IPS-15b (cell line): ENCODE data around the gene SNX3.

ENCODE experiments used
- H3K27me3 ChIP-seq: one replicate; pipeline ENCODE4 v1.6.1; 2013; ENCODE audit warnings: low read length; ENCODE audit not compliant: control insufficient read depth, insufficient read depth
- H3K36me3 ChIP-seq: one replicate; pipeline ENCODE4 v1.6.1; 2013; ENCODE audit warnings: low read length; ENCODE audit not compliant: control insufficient read depth, insufficient read depth
- H3K4me1 ChIP-seq: one replicate; pipeline ENCODE4 v1.6.1; 2013; ENCODE audit warnings: mild to moderate bottlenecking, low read length; ENCODE audit not compliant: control insufficient read depth, insufficient read depth
- H3K4me3 ChIP-seq: one replicate; pipeline ENCODE4 v1.5.1; 2013; ENCODE audit warnings: low read depth, low read length
- H3K9ac ChIP-seq: one replicate; pipeline ENCODE4 v1.6.1; 2013; ENCODE audit warnings: low read depth, mild to moderate bottlenecking, low read length
- H3K9me3 ChIP-seq: one replicate; pipeline ENCODE4 v1.6.1; 2013; ENCODE audit warnings: mild to moderate bottlenecking, low read length; ENCODE audit not compliant: control insufficient read depth, insufficient read depth

Gene SNX3

DNA sequence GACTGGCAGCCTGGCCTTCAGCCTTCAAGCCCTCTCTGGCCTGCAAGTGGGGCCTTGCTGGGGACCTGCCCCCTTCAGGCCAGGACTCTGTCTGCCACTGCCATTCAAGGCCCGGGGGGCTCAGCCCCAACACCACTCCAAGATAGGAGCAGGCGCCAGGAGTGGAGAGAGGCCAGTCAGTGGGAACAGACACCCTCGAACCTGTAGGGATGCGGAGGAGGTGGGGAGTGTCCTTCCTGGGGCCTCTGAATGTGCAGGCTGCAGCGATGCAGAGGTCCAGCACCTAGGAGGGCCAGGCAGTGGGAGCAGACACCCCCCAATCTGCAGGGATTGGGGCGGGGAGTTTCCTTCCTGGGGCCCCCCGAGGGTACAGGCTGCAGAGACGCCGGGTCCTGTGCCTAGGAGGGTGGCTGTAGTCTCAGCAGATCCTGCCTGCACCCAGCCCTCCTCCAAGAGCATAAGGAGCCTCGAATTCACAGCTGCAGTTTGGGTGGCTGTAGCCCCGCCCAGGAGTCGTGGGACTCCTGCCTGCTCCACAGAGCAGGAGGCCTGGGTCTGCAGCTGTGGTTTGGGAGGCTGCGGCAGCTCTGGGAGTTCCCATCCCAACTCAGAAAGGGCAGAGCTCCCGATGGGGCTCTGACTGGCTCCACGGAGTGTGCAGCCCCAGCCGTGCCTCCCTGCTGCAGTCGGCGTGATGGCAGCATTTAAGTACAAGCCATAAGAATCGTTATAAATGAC lies 61.9 kb downstream of the SNX3 start:
- H3K9me3 ChIP-seq = no peaks in the 10 kb centered on the region
- no peaks in the 10 kb centered on the region for H3K36me3 ChIP-seq
- no peaks in the 10 kb centered on the region for H3K27me3 ChIP-seq
- no peak overlapping the region for H3K9ac ChIP-seq
- no peaks in the 10 kb centered on the region for H3K4me1 ChIP-seq
- no peak overlapping the region for H3K4me3 ChIP-seq

DNA sequence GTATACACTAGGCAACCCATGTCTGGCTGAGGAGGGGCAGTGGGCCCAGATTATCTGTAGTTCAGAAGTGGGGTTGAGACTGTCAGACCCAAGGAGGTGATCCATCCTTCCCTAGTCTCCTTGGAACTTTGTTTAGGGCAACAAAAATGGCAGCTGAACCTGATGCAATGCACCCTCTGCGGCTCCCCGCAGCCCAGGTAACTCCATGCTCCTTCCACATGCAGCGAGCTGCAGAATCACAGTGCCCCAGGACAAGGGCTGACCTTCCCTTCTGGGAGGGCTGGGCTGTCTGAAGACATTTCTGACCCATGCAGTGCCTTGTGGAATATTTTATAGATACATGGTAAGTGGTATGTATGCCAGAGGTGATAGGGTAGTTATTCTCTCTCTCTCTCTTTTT lies 65.6 kb downstream of the SNX3 start:
- H3K9ac ChIP-seq = no peak overlapping the region
- no peaks in the 10 kb centered on the region for H3K9me3 ChIP-seq
- no peaks in the 10 kb centered on the region for H3K36me3 ChIP-seq
- H3K27me3 ChIP-seq = no peaks in the 10 kb centered on the region
- no peaks in the 10 kb centered on the region for H3K4me1 ChIP-seq
- no peak overlapping the region for H3K4me3 ChIP-seq

DNA sequence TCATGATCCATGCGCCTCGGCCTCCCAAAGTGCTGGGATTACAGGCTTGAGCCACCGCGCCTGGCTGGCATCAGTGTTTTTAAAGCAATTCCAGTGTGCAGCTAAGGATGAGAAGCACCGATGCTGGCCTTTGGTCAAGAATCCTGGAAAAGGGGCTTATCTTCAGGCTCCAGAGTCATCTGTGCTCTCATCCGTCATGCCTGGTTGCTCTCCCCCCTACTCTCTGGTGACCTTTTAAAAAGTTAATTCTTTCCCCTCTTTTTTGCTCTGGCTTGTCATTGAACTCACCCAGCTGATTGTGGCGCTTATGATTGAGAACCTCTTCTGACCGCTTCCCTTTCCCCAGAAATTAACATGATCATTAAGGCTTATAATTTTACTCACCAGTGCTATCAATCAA lies 66.3 kb downstream of the SNX3 start:
- Histone ChIP-seq H3K4me1 (no peaks in the 10 kb centered on the region), H3K36me3 (no peaks in the 10 kb centered on the region), H3K9me3 (no peaks in the 10 kb centered on the region), H3K4me3 (no peak overlapping the region), H3K9ac (no peak overlapping the region), H3K27me3 (no peaks in the 10 kb centered on the region)

DNA sequence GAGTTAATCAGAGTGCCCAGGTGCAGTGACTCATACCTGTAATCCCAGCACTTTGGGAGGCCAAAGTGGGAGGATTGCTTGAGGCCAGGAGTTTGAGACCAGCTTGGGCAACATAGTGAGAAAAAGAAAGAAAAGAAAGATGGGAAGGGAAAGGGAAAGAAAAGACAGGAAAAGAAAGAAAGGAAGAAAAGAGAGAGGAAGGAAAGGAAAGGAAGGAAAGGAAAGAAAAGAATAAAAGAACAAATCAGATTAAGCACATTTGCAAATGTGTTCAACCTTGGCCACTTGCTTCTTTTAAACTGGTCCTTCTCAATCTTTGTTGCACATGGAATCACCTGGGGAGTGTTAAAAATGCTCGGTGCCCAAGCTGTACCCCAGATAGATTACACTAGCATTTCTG lies 67.0 kb downstream of the SNX3 start:
- Histone ChIP-seq H3K27me3 (no peaks in the 10 kb centered on the region), H3K4me3 (no peak overlapping the region), H3K9me3 (no peaks in the 10 kb centered on the region), H3K36me3 (no peaks in the 10 kb centered on the region), H3K9ac (no peak overlapping the region), H3K4me1 (no peaks in the 10 kb centered on the region)

DNA sequence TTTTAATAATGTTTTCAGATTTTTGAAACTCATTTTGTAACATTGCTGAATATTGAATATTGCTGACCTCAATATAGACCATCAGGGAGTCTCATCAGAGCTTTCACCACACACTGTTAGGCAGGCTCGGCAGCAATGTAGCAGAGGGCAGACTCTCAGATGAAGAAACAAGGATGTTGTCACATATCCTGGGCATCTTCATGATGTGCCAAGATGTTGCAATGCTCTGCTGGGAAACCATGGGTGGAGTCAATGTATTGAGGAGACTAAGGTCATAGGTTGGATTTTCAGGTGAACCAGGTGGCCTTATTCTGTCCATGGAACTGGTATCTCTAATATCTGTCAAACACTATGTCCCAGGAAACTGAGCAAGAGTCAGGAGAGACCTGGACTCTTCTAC lies 67.7 kb downstream of the SNX3 start:
- Histone ChIP-seq H3K9ac (no peak overlapping the region), H3K36me3 (no peaks in the 10 kb centered on the region), H3K27me3 (no peaks in the 10 kb centered on the region), H3K4me3 (no peak overlapping the region), H3K9me3 (no peaks in the 10 kb centered on the region), H3K4me1 (no peaks in the 10 kb centered on the region)

DNA sequence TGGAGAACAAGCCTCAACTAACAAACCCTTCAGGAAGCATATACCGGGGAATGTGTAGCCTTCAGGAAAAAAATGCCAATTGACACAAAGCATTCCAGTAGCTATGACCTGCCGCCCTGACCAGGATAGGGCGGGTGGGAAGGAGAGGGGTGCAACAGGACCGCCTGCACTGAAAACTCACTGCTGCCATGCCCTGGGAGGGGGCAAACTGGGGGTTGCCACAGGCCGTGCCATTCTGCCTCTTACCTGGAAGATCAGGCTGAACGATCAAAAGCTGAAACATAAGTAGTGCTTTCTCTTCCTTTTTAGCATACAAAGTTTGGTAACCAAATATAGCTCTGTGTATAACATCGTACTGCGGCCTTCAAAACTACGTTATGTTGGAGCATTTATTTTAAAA lies 73.3 kb downstream of the SNX3 start:
- Histone ChIP-seq H3K4me1 (no peaks in the 10 kb centered on the region), H3K9ac (no peak overlapping the region), H3K9me3 (no peaks in the 10 kb centered on the region), H3K36me3 (no peaks in the 10 kb centered on the region), H3K27me3 (no peaks in the 10 kb centered on the region), H3K4me3 (no peak overlapping the region)

DNA sequence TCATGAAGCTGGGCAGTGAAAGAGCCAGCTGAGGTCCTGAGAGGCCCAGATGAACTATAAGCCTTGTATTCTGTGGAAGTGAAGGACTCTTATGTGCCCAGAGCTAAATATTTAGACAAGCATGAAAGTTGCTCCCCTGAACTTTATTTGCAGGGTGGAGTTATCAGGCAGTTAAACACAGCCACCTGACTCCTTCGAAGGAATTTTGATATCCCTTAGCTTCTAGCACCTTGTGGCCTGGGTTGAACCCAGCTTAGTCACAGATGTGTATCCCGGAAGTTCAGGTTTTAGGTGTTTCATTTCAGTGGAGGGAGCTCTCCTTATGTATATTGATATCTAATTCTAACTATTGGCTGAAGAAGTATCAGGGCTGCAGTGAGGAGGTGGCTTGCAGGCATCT lies 74.6 kb downstream of the SNX3 start:
- no peak overlapping the region for H3K4me3 ChIP-seq
- H3K27me3 ChIP-seq = no peaks in the 10 kb centered on the region
- no peaks in the 10 kb centered on the region for H3K4me1 ChIP-seq
- H3K9me3 ChIP-seq = no peaks in the 10 kb centered on the region
- H3K36me3 ChIP-seq = no peaks in the 10 kb centered on the region
- H3K9ac ChIP-seq = no peak overlapping the region

DNA sequence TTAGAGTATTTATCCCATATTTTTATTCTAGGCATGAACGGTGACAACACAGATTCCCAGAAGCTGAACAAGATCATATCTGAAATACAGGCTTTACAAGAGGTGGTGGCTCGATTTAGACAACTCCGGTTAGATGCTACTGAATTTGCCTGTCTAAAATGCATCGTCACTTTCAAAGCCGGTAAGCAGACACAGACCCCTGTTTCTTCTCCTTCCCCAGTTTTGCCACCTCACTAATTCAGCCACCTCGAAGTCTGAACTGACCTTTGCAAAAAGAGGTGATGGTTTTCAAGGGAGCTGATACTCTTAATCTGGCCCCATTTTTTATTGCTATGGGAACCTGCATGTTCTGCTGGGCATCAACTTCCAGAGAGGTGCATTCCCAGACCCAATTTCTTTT lies 80.1 kb downstream of the SNX3 start:
- no peak overlapping the region for H3K4me3 ChIP-seq

DNA sequence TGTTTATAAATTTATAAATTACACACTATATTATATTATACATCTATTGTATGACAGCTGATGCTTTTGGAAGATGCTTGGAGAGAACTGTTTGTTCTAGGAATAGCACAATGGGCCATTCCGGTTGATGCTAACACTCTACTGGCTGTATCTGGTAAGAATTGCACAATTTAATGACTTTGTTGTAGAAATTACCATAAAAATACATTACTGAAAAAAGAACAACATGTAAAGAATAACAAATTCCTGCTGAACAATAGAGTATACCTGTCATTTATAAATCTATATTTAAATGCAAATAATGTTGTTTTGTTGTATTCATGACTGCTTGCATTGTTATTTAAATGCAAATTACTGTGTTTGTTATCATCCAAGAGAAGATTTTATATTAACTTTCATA lies 80.6 kb downstream of the SNX3 start:
- Histone ChIP-seq H3K9me3 (no peaks in the 10 kb centered on the region), H3K4me3 (no peak overlapping the region), H3K36me3 (no peaks in the 10 kb centered on the region), H3K4me1 (peaks cover 21% of the 10 kb centered on the region), H3K9ac (no peak overlapping the region), H3K27me3 (peaks cover 38% of the 10 kb centered on the region)

More for the DNA sequence above, 80.1 kb downstream of the SNX3 start:
- no peaks in the 10 kb centered on the region for H3K36me3 ChIP-seq
- H3K27me3 ChIP-seq = peaks cover 33% of the 10 kb centered on the region
- peaks cover 21% of the 10 kb centered on the region for H3K4me1 ChIP-seq
- no peaks in the 10 kb centered on the region for H3K9me3 ChIP-seq
- H3K9ac ChIP-seq = no peak overlapping the region

DNA sequence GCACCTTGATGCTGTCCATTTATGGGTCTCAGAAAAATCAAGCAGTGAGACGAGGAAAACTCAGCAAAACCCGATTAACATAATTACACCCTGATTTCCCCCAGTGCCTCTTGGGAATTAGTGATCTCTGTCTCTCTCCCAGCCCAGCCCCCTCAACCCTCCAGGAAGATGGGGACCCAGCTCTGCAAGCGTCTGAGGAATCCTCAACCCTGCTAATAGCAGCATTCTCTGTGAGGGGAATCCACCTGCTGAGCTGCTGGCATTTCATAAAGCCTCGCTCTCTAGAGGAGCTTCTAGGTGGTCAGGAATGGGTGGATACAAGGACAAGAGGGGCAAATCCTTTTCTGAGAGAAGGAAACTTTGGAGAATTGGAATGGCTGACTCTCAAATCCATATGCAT lies 81.1 kb downstream of the SNX3 start:
- Histone ChIP-seq H3K4me3 (peak overlapping the region; percentile 2), H3K9me3 (no peaks in the 10 kb centered on the region), H3K4me1 (peaks cover 21% of the 10 kb centered on the region), H3K27me3 (peaks cover 43% of the 10 kb centered on the region), H3K36me3 (no peaks in the 10 kb centered on the region), H3K9ac (no peak overlapping the region)

DNA sequence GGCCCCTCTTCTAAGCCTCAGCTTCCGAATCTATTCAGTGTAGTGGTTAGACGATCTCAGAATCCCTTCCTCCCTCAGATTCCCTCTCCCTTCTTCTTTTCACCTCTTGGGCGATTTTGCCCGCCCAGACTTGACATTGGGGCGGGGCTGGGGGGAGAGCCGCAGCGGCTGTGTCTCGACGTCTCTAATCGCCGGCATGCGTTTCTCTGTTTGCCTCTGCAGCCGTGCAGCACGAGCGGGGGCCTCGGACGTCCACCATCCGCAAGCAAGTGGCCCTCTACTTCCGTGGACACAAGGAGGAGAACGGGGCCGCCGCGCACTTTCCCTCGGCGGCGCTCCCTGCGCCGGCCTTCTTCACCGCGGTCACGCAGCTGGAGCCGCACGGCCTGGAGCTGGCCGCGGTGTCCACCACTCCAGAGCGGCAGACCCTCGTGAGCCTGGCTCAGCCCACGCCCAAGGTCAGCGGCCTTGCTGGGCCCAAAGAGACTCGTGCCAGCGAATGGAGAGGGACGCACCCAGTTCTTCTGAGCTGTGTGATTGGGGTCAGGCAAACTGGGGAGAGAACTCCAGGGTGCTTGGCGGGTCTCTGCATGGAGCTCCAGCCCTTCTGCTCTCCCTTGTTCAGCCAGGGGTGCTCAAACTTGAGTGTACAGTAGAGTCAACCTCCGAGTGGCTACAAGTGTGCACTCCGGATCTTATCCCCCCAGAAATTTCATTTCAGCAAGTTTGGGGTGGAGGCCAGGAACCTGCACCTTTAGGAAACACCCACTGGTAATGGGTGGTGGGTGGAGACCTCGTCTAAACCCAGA lies 84.4 kb downstream of the SNX3 start:
- Histone ChIP-seq H3K9ac (no peak overlapping the region), H3K27me3 (peaks cover 76% of the 10 kb centered on the region), H3K4me1 (peaks cover 22% of the 10 kb centered on the region), H3K36me3 (no peaks in the 10 kb centered on the region), H3K9me3 (no peaks in the 10 kb centered on the region), H3K4me3 (peak overlapping the region; percentile 52)
